H1 (cell line): ENCODE results near the gene ASTN2. TPM values are rescaled to one million over a fixed set of nuclear protein-coding genes. Genes with fewer than 3 reads are reported as not detected.

Source experiments
- CTCF ChIA-PET: fragments of 300-600 bp; sonication (Branson Sonifier 250); formaldehyde crosslinking; loops from one replicate; lab custom pipeline; 2021; ENCODE audit not compliant: partially characterized antibody; lab: Charles Lee
- POLR2A ChIA-PET: fragments of 300-600 bp; sonication (Branson Sonifier 250); formaldehyde crosslinking; loops from one replicate; lab custom pipeline; 2021; ENCODE audit warnings: inconsistent platforms; ENCODE audit not compliant: partially characterized antibody; lab: Charles Lee
- DNase-seq, 2 experiments: peaks; one replicate each; pipeline versions ENCODE4 v3.0.0 to v3.0.0-alpha.2; 2010 to 2022; ENCODE audit warnings: low spot score in 2 of 2, low read depth in 1 of 2, mixed read lengths in 1 of 2
- FAIRE-seq: peaks from 2 replicates; lab custom pipeline; 2011; peaks lifted over from hg19 to GRCh38; lab: Jason Lieb, UNC
- H2AFZ ChIP-seq: 2 replicates; pipeline ENCODE4 v1.8.1; 2012; ENCODE audit warnings: low read length, inconsistent platforms
- H2AK5ac ChIP-seq: 2 replicates; pipeline ENCODE4 v1.6.1; 2013; ENCODE audit warnings: low read depth, low read length
- H2BK120ac ChIP-seq: replicated peaks from 2 replicates; pipeline ENCODE3; 2013; ENCODE audit warnings: low read depth, low read length, inconsistent platforms
- H2BK12ac ChIP-seq: 2 replicates; pipeline ENCODE4 v1.6.1; 2013; ENCODE audit warnings: low read depth, low read length
- H2BK15ac ChIP-seq: 2 replicates; pipeline ENCODE4 v1.6.1; 2013; ENCODE audit warnings: low read length
- H2BK20ac ChIP-seq: 2 replicates; pipeline ENCODE4 v1.6.1; 2013; ENCODE audit warnings: low read length
- H2BK5ac ChIP-seq: 2 replicates; pipeline ENCODE4 v1.6.1; 2013; ENCODE audit warnings: low read depth, low read length
- H3K14ac ChIP-seq: 2 replicates; pipeline ENCODE4 v1.6.1; 2013; ENCODE audit warnings: inconsistent platforms; ENCODE audit not compliant: insufficient read length
- H3K18ac ChIP-seq: 2 replicates; pipeline ENCODE4 v1.6.1; 2013; ENCODE audit warnings: low read length; ENCODE audit errors: extremely low read depth
- H3K23ac ChIP-seq: 2 replicates; pipeline ENCODE4 v1.6.1; 2013; ENCODE audit warnings: inconsistent platforms; ENCODE audit not compliant: insufficient read length
- H3K23me2 ChIP-seq: 2 replicates; pipeline ENCODE4 v1.6.1; 2013; ENCODE audit warnings: low read depth, low read length
- H3K27ac ChIP-seq: 2 replicates; pipeline ENCODE4 v1.6.1; 2011; ENCODE audit warnings: low read depth, low read length, inconsistent platforms
- H3K27me3 ChIP-seq, 4 experiments: replicated peaks in 1 of 4; 1 replicate in 1 of 4; 2 replicates in 3 of 4; pipeline versions ENCODE4 v1.6.1 to v1.8.1; 2011 to 2013; ENCODE audit warnings: low read length in 3 of 4, mild to moderate bottlenecking in 3 of 4, inconsistent platforms in 2 of 4, mixed read lengths in 2 of 4, moderate library complexity in 1 of 4; ENCODE audit not compliant: control insufficient read depth in 3 of 4, insufficient read depth in 3 of 4; ENCODE audit errors: extremely low read depth in 1 of 4
- H3K36me3 ChIP-seq, 4 experiments: 2 replicates each; pipeline versions ENCODE4 v1.6.1 to v1.8.1; 2011 to 2013; ENCODE audit warnings: mild to moderate bottlenecking in 4 of 4, low read length in 3 of 4, moderate library complexity in 2 of 4, control low read depth in 1 of 4, inconsistent platforms in 1 of 4; ENCODE audit not compliant: insufficient read depth in 4 of 4, control insufficient read depth in 2 of 4
- H3K4ac ChIP-seq: replicated peaks from 2 replicates; pipeline ENCODE3; 2013; ENCODE audit warnings: low read length, low read depth, mixed read lengths, inconsistent platforms; ENCODE audit not compliant: insufficient read length
- H3K4me1 ChIP-seq, 4 experiments: replicated peaks in 1 of 4; 1 replicate in 1 of 4; 2 replicates in 3 of 4; pipeline versions ENCODE4 v1.6.1 to v1.8.1; 2011 to 2013; ENCODE audit warnings: low read length in 3 of 4, inconsistent platforms in 2 of 4, mixed read lengths in 1 of 4; ENCODE audit not compliant: insufficient read depth in 4 of 4, control insufficient read depth in 3 of 4
- H3K4me2 ChIP-seq, 2 experiments: 2 replicates each; pipeline versions ENCODE4 v1.6.1 to v1.8.1; 2011 to 2013; ENCODE audit warnings: low read depth in 2 of 2, low read length in 2 of 2, control low read depth in 1 of 2, inconsistent platforms in 1 of 2, mild to moderate bottlenecking in 1 of 2; ENCODE audit not compliant: insufficient read depth in 1 of 2
- H3K4me3 ChIP-seq, 4 experiments: fragments of 200-600, 300-600 bp in 1 of 4; sonication (generic), shearing (Covaris generic), sonication (Bioruptor Twin) in 1 of 4; 2 replicates each; pipeline versions ENCODE4 v1.5.1 to v1.8.1; 2011 to 2016; ENCODE audit warnings: low read length in 4 of 4, low read depth in 3 of 4, control low read depth in 2 of 4, inconsistent platforms in 2 of 4, mild to moderate bottlenecking in 2 of 4, mixed read lengths in 1 of 4, moderate library complexity in 1 of 4; ENCODE audit not compliant: insufficient read depth in 2 of 4; ENCODE audit errors: extremely low read depth in 1 of 4
- H3K56ac ChIP-seq: replicated peaks from 2 replicates; pipeline ENCODE3; 2013; ENCODE audit warnings: low read depth, mild to moderate bottlenecking, mixed read lengths, low read length, inconsistent platforms; ENCODE audit not compliant: insufficient read length
- H3K79me1 ChIP-seq: 2 replicates; pipeline ENCODE4 v1.6.1; 2013; ENCODE audit warnings: low read depth, low read length, control low read depth
- H3K79me2 ChIP-seq, 2 experiments: 2 replicates each; pipeline versions ENCODE4 v1.6.1 to v1.8.1; 2012 to 2013; ENCODE audit warnings: low read length in 2 of 2, mild to moderate bottlenecking in 2 of 2, inconsistent platforms in 1 of 2; ENCODE audit not compliant: insufficient read depth in 2 of 2, control insufficient read depth in 1 of 2
- H3K9ac ChIP-seq, 4 experiments: replicated peaks in 1 of 4; 1 replicate in 1 of 4; 2 replicates in 3 of 4; pipeline versions ENCODE4 v1.6.1 to v1.8.1; 2011 to 2013; ENCODE audit warnings: low read depth in 3 of 4, low read length in 3 of 4, control low read depth in 2 of 4, mild to moderate bottlenecking in 2 of 4, moderate library complexity in 2 of 4, inconsistent platforms in 1 of 4; ENCODE audit errors: extremely low read depth in 1 of 4
- H3K9me3 ChIP-seq, 2 experiments: 2 replicates each; pipeline versions ENCODE4 v1.6.1 to v1.8.1; 2012 to 2013; ENCODE audit warnings: mild to moderate bottlenecking in 2 of 2, moderate library complexity in 2 of 2, control low read depth in 1 of 2, inconsistent platforms in 1 of 2, low read depth in 1 of 2, low read length in 1 of 2, mixed read lengths in 1 of 2; ENCODE audit not compliant: insufficient read depth in 2 of 2
- H4K20me1 ChIP-seq, 2 experiments: replicated peaks in 1 of 2; 2 replicates each; pipeline versions ENCODE3 to v1.8.1; 2011 to 2013; ENCODE audit warnings: inconsistent platforms in 2 of 2, low read length in 2 of 2, mild to moderate bottlenecking in 1 of 2; ENCODE audit not compliant: insufficient read depth in 2 of 2, control insufficient read depth in 1 of 2
- H4K5ac ChIP-seq: 2 replicates; pipeline ENCODE4 v1.6.1; 2013; ENCODE audit warnings: low read length, low read depth, mixed read lengths, inconsistent platforms; ENCODE audit not compliant: insufficient read length
- H4K8ac ChIP-seq: 2 replicates; pipeline ENCODE4 v1.8.0; 2013; ENCODE audit warnings: mild to moderate bottlenecking, moderate library complexity, low read length, inconsistent platforms; ENCODE audit not compliant: insufficient read depth; ENCODE audit errors: extremely low read depth
- H4K91ac ChIP-seq: replicated peaks from 2 replicates; pipeline ENCODE3; 2013; ENCODE audit warnings: low read length, mixed read lengths, inconsistent platforms; ENCODE audit not compliant: insufficient read length
- BACH1 ChIP-seq: IDR thresholded peaks from 2 replicates; pipeline ENCODE4 v1.6.1; 2012; ENCODE audit warnings: low read length, improper control_type of control experiment
- EP300 ChIP-seq, 2 experiments: IDR thresholded peaks; 1 replicate in 1 of 2; 2 replicates in 1 of 2; pipeline ENCODE4 v1.6.1; 2011 to 2012; ENCODE audit warnings: low read depth in 2 of 2, low read length in 2 of 2, mild to moderate bottlenecking in 2 of 2, borderline replicate concordance in 1 of 2, inconsistent platforms in 1 of 2, moderate library complexity in 1 of 2
- EZH2 ChIP-seq: fragments of 200-600 bp; sonication (generic); IDR thresholded peaks from 2 replicates; pipeline ENCODE4 v1.7.1; 2012; ENCODE audit warnings: low read depth, mild to moderate bottlenecking, moderate library complexity, low read length, inconsistent platforms; ENCODE audit not compliant: severe bottlenecking
- KDM1A ChIP-seq: fragments of 200-600, 300-600 bp; sonication (generic); IDR thresholded peaks from 2 replicates; pipeline ENCODE4 v1.7.1; 2016; ENCODE audit warnings: mild to moderate bottlenecking, low read length, borderline replicate concordance
- WGBS, 2 experiments: shearing (Covaris generic) in 1 of 2; methylation state at CpG; one replicate each; pipeline versions ENCODE4 v1.1.6 to v1.1.7; 2013 to 2015; ENCODE audit warnings: low lambda C conversion rate in 2 of 2, mixed read lengths in 2 of 2, inconsistent platforms in 1 of 2, low coverage in 1 of 2, missing lambda C conversion rate in 1 of 2; ENCODE audit not compliant: insufficient replicate concordance in 2 of 2, insufficient coverage in 1 of 2, insufficient read length in 1 of 2; ENCODE audit errors: extremely low coverage in 1 of 2, missing lambda C conversion rate in 1 of 2; 5-methylcytosine and 5-hydroxymethylcytosine counted together
- polyA plus RNA-seq, 7 experiments: library from polyadenylated mRNA; depleted of rRNA in 3 of 7; stranded (reverse) in 5 of 7; unstranded in 2 of 7; fragments of >200 nt in 5 of 7; fragments of 200-250 nt in 2 of 7; gene quantifications; 1 replicate in 5 of 7; 2 replicates in 1 of 7; 4 replicates in 1 of 7; pipeline versions ENCODE4 v1.2.1 to v1.2.3, GENCODE V29; 2011 to 2013; ENCODE audit warnings: missing spikeins in 2 of 7, mixed read lengths in 2 of 7
- total RNA-seq: library from RNA; stranded (reverse); fragmentation: NEBNext Ultra II Directional; extraction: Animal tissue kit (Norgen Biotek cat#: 25700); gene quantifications from 2 replicates; pipeline ENCODE4 v1.2.1, GENCODE V29; 2021

The ASTN2 gene
- total and polyA plus RNA-seq, 2 of the 8 experiments (the other 6 are each of a cell fraction or from before 2014, with no cell fraction given) = 8.2 to 13.7 TPM

DNA sequence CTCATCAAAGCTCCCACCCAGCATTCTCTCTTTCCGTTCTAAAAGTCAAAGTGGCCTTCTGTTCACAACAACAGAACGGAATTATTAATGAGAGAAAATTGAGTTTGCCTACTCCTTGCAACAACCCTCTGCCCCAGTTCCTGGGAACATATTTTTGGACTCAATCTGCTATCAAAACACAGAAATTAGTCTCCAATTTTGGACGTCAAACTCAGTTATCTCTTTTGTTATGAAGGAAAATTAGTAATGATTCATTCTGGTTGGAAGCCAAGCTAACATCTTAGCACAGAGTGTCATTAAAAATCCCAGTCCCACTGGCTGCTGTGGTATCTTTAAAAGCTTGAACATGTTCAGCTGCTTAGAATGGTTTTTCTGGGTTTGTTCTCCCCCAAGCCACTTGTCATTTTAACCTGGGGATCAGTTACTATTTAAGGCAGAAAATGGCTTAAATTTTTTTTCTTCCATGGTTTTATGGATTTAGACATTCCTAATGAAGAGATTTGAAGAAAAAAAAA lies 384.5 kb downstream of the ASTN2 start:
- no peak overlapping the region for H3K56ac ChIP-seq
- CTCF ChIA-PET = no interaction called here
- POLR2A ChIA-PET = no interaction called here

More for the DNA sequence above, 384.5 kb downstream of the ASTN2 start:
- Histone ChIP-seq H4K20me1 (no peaks in the 10 kb centered on the region), H3K4me3 (no peak overlapping the region), H3K9me3 (no peaks in the 10 kb centered on the region), H3K23ac (no peak overlapping the region), H2AK5ac (no peak overlapping the region), H3K4me2 (no peak overlapping the region), H3K27me3 (no peaks in the 10 kb centered on the region), H2BK15ac (no peak overlapping the region), H4K5ac (no peak overlapping the region), H3K4ac (no peak overlapping the region), H3K9ac (no peak overlapping the region), H3K36me3 (no peaks in the 10 kb centered on the region), H3K4me1 (no peaks in the 10 kb centered on the region), H3K23me2 (no peaks in the 10 kb centered on the region), H3K27ac (no peak overlapping the region), H2BK5ac (no peak overlapping the region), H2BK120ac (no peak overlapping the region), H2AFZ (no peak overlapping the region), H3K14ac (no peak overlapping the region), H4K91ac (no peak overlapping the region), H2BK20ac (no peak overlapping the region), H3K79me1 (no peaks in the 10 kb centered on the region; the same call in 1 of the 2 replicates), H4K8ac (no peak overlapping the region), H3K18ac (no peak overlapping the region), H3K79me2 (no peaks in the 10 kb centered on the region), H2BK12ac (no peak overlapping the region)
- DNase-seq = no peak
- TF ChIP-seq EZH2 (no peak), KDM1A (no peak), EP300 (IDR thresholded peaks at IDR 0.05; ENCODE audit: borderline replicate concordance in 1 of 2, low read depth in 2 of 2, low read length in 2 of 2) (no peak), BACH1 (no peak)
- no peak for FAIRE-seq
- 89% methylated on average over 3 of the region's 3 CpGs; no CpG with 5 or more reads in 1 of the 2 experiments for WGBS, 2 experiments
